ENCODE data around the gene ASTN2.

GRCh38 chr9:117075636-117076035 lies 339.2 kb downstream of the ASTN2 start:
- TF ChIP-seq CTCF (IDR thresholded peaks at IDR 0.05; ENCODE audit: borderline replicate concordance, extremely low read depth, low read length, poor library complexity, severe bottlenecking) (no peak), EZH2 (IDR thresholded peaks at IDR 0.05; ENCODE audit: borderline replicate concordance, low read depth, low read length, severe bottlenecking) (no peak)

All from DND-41 (cell line).